Cardiac septum (tissue), 1 donor: ENCODE data around the gene PCNX3. TPM values are rescaled to one million over a fixed set of nuclear protein-coding genes. Genes with fewer than 3 reads are reported as not detected.

ENCODE experiments used
- DNase-seq: peaks from one replicate; pipeline ENCODE4 v3.0.0-alpha.2; 2020; ENCODE audit warnings: low spot score
- intact Hi-C: fragments of 100-400 bp; cut with DNase I; formaldehyde crosslinking; loops from one replicate; pipeline ENCODE4 v1.14.0; 2022
- long read RNA-seq: library from polyadenylated mRNA; unstranded; transcript quantifications from one replicate; pipeline ENCODE4 v2.0.0, GENCODE V29; 2021
- total RNA-seq: library from RNA; stranded (reverse); fragmentation: NEBNext Ultra II Directional; extraction: Animal tissue kit (Norgen Biotek cat#: 25700); gene quantifications from one replicate; pipeline ENCODE4 v1.2.1, GENCODE V29; 2021
- donor health status: DM: no; HTN: no; CAD: no.

The PCNX3 gene
- total RNA-seq = 15.9 TPM
- long read RNA-seq, partial matches to known transcripts = 16 of 18 reads
- long read RNA-seq, other reads (novel, unspliced or antisense) = 2 of 18 reads

DNA sequence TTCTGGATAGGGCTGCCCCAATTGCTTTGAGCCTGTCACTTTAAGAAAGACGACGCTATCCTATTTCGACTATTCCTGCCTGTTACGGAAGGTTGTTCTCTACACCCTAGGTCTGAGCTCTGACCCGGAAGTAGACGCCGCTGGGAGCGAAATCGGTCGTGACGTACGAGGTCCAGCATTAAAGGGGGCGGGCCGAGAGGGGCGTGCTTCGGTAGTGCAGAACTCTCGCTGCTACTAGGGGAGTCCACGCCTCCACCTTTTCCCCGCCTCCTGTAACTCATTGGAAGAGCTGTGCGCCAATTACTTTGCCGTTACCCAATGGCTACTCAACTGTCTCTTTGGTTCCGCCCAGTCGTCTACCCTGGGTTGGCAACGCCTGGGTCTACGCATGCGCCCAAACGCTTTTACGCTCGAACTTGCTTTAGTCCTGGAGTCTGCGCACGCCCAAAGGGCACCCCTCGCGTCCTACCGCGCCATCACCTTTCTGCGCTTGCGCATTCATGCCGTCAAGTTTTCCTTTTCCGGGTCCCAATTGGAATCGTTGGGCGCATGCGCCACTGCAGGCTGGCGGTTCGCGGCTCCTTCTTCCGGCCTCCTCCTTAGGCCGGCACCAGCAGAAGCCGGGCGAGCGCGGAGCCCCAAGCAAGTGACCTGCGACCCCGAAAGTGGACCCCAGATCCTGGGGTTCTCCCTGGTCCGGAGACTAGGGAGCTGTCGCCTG is at the start of gene PCNX3:
PCNX3 (plus strand) TSS at position 548 of the 721 bp plus-strand sequence. CDS start 536 bp downstream, outside the sequence.
- intact Hi-C loops = loop anchor here (1.0 to 2.0 kb wide), 2 partner anchors 40 to 47 kb away; partner anchors contain the start of gene RELA
- peak; percentile 100 for DNase-seq

GRCh38 chr11:65569164-65569972 is 46.2 kb upstream of the PCNX3 start:
- intact Hi-C loops = no loop called here
- DNase-seq = no peak

- intact Hi-C loops = no loop called here
- DNase-seq = peak; percentile 99
Observed at GRCh38 chr11:65569973-65570918, 45.3 kb upstream of the PCNX3 start, which contains the start of gene ZNRD2. ZNRD2 (plus strand) TSS chr11:65570477; CDS start chr11:65570492, 15 bp downstream.

- intact Hi-C loops = no loop called here
- DNase-seq = no peak
Observed at GRCh38 chr11:65571420-65571819, 44.2 kb upstream of the PCNX3 start.

DNA sequence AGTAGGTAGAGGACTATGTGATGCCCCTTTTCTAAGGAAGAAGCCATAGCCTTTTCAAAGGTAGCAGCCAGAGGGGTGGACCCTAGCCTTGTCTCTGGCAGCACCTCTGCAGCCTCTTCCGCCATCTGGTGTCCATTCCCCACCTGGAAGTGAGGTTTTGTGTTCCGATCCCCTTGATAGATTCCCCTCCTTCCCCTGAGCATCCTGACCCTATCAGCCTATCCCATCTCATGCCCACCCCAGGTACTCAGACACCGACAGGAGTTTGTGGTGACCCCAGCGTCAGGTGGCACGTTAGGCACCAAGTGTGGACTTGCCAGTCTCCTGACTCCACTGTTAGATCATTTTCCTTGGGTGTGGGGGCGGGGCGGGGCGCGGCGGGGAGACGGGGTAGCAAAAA is 43.6 kb upstream of the PCNX3 start:
- intact Hi-C loops = loop anchor here (2.0 kb wide), 2 partner anchors 13 to 31 kb away; partner anchors contain the start of gene LTBP3
- DNase-seq = no peak

DNA sequence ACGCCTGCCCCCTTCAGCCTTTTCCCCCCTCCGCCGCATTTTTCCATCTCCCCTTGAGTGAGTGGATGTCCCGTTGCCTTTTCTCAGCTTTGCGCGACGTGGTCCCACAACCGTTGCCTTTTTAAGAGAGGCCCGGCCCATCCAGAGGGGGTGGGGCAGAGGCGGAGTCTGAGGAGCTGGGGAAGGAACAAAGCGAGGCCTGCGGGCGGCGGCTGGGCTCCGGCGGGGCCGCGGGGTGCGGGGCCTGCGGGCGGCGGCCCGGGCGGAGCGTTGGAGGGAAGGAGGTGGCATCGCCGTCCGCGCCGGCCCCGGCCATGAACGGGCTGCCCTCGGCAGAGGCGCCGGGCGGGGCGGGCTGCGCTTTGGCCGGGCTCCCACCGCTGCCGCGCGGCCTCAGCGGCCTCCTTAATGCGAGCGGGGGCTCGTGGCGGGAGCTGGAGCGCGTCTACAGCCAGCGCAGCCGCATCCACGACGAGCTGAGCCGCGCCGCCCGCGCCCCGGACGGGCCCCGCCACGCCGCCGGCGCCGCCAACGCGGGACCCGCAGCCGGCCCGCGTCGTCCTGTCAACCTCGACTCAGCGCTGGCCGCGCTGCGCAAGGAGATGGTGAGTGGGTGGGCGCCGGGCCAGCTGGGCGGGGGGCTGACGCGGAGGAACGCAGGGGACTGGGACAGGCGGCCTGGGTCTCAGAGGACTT is 43.1 kb upstream of the PCNX3 start, which contains the start of gene FAM89B:
FAM89B (plus strand) TSS at position 183 of the 696 bp plus-strand sequence; CDS start at position 315, 132 bp downstream.
- intact Hi-C loops = loop anchor here (2.0 kb wide), 2 partner anchors 14 to 32 kb away; partner anchors contain the start of gene LTBP3
- peak; percentile 95 for DNase-seq

DNA sequence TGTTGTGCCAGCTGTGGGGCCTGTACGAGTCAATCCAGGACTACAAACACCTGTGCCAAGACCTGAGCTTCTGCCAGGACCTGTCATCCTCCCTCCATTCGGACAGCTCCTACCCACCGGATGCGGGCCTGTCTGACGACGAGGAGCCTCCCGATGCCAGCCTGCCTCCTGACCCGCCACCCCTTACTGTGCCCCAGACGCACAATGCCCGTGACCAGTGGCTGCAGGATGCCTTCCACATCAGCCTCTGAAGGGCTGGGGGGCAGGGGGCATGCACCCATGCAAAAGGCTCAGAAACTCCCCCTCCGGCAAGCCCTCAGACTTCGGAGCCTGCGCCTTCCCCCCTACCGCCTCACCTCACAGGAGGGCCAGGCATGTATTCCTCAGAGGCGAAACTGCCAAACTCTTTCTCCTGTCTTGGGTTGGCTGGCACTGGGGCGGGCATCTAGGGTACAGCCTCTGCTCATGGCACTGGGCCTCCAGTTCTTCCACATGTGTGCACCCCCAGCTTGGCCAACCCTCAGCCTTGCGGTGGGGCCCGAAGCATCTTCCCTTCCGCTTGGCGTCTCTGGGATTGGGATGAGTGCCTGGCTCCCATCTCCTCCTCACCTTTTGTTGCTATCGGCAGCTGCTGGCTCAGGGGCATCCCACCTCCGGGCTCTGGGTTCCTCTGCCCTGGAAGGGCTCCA is 42.0 kb upstream of the PCNX3 start:
- DNase-seq = no peak
- intact Hi-C loops = loop anchor here (2.0 kb wide), 3 partner anchors 15 to 33 kb away; partner anchors contain the start of gene LTBP3

GRCh38 chr11:65574109-65574810 is 41.3 kb upstream of the PCNX3 start:
- DNase-seq = peak; percentile 98
- intact Hi-C loops = loop anchor here (2.0 kb wide), 1 partner anchor 15 kb away; no protein-coding TSS in a partner anchor

DNA sequence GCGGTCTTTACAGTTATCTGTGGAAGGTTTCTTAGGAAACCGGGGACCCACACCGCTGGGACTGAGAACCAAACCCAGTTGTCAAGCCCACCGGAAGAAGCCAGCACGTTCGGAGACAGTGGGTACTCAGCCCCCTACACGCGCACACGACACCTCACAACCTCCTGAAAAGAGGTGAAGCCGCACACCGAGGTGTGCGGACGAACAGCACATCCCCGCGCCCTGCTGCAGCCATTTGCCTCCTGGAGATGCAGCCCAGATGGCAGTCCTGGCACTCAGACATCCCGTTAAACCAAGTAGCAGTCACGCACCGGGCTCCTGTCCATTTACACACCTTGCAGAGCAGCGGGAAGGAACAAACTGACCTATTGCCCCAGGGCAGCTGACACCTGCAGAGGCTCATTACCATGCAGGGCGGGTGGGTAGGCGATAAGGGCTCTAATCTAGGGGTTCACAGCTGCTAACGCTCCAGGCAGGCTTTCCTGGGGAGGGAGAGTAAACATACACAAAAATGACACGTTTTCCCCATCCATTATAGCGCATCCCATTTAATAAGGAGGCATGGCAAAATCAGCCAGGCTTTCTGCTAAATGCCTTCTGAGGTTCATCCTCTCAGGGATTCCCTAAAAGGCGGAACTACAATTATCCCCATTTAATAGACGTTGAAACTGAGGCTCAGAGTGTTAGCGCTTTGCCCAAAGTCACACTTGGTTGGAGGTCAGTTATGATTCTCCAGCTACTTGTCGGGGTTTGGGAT is 40.6 kb upstream of the PCNX3 start:
- intact Hi-C loops = loop anchor here (1.0 to 2.0 kb wide), 2 partner anchors 14 to 40 kb away; partner anchors contain the start of gene PCNX3
- no peak for DNase-seq

GRCh38 chr11:65575568-65576231 is 39.9 kb upstream of the PCNX3 start, which contains the start of gene EHBP1L1:
EHBP1L1 (plus strand) TSS chr11:65576053; CDS start chr11:65576303, 250 bp downstream.
- intact Hi-C loops = loop anchor here (1.0 to 2.0 kb wide), 2 partner anchors 13 to 40 kb away; partner anchors contain the start of gene PCNX3
- peak; percentile 91 for DNase-seq

GRCh38 chr11:65576232-65576866 is 39.2 kb upstream of the PCNX3 start:
- DNase-seq = no peak
- intact Hi-C loops = no loop called here

GRCh38 chr11:65576867-65577755 is 38.5 kb upstream of the PCNX3 start:
- intact Hi-C loops = no loop called here
- DNase-seq = peak; percentile 92

DNA sequence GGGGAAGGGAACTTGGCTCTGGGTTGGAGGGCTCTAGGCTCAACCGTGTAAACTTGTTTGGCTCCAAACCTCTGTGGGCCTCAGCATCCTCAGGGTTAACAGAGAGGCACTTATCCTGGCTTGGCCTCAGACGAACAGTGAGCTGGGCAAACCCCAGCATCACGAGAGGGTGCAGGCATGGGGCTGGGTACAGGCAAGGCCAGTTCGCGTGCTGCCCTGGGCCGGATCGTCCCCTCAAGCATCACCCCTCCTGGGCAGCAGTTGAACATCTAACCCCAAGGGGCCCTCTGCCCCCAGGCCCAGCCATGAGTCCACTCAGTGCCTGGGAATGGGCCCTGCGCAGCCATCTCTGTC is 37.8 kb upstream of the PCNX3 start:
- intact Hi-C loops = no loop called here
- DNase-seq = no peak

DNA sequence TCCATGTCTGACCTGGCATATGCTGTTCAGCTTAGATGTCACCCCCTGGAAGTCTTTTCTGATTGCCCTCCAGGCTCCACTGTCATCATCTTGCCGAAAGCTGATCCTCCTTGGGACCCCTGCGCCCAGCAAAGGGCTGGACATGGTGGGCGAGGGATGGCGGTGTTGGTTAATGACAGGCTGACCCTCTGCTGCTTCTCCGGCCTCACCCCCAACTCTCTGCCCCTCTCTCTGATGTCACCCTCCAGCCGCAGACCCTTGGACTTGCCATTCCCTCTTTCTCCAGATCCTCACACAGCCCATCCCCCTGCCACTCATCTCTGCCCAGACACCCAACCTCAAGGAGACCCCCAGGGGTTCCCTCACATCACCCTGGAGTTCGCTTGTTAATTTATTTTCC is 37.4 kb upstream of the PCNX3 start:
- intact Hi-C loops = no loop called here
- DNase-seq = no peak
